Melanocyte of skin (primary cell): Measurements from ENCODE around the gene FUCA2. TPM values are rescaled to one million over a fixed set of nuclear protein-coding genes. Genes with fewer than 3 reads are reported as not detected.

ENCODE experiments used
- small RNA-seq, 2 donors: library from RNA; depleted of rRNA; stranded (forward); fragments of <200 nt; gene quantifications; one replicate each; pipeline ENCODE3, GENCODE V24; 2012
- total RNA-seq, 2 donors: library from RNA; depleted of rRNA; stranded (reverse); fragments of >200 nt; gene quantifications; 2 replicates each; pipeline ENCODE4 v1.2.3, GENCODE V29; 2012

FUCA2 gene, protein sequence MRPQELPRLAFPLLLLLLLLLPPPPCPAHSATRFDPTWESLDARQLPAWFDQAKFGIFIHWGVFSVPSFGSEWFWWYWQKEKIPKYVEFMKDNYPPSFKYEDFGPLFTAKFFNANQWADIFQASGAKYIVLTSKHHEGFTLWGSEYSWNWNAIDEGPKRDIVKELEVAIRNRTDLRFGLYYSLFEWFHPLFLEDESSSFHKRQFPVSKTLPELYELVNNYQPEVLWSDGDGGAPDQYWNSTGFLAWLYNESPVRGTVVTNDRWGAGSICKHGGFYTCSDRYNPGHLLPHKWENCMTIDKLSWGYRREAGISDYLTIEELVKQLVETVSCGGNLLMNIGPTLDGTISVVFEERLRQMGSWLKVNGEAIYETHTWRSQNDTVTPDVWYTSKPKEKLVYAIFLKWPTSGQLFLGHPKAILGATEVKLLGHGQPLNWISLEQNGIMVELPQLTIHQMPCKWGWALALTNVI
- total RNA-seq, result 10 to 100 TPM; 34.0 to 34.4 TPM

DNA sequence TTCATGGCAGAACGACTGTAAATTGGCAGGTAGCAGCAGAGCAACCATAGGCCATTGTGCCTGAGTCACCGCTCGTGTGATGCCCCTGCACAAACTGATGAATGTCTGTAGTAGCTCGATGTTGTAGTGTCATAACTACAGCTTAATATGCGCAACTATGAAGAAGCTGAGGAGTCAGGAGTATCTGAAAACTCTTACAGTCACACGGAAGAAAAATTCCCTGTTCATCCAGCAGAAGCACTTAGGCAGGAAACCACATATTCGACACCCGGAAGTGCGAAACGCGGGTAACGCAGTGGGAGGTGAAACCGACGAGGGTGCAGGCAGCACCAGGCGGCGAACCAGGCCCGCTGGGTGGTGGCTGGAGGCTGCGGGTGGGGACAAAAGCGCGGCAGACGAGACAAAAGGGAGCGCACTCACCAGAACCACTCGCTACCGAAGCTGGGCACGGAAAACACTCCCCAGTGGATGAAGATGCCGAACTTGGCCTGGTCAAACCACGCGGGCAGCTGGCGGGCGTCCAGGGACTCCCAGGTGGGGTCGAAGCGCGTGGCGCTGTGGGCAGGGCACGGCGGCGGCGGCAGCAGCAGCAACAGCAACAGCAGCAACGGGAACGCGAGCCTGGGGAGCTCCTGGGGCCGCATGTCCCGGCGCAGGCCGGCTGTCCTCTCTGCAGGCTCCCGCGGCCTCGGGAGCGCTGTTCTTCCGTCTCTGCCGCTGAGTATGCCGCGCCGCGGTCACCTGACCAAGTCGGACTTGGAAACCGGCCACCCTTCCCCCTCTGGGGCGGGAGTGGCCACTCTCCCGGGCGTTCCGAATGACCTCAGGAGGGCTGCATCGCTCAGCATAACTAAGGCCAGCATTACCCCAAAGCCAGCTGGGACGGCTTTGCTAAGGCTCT is at the start of gene FUCA2:
Gene FUCA2, minus strand, starts transcription at position 730 of the 901 bp plus-strand sequence. Its CDS starts 86 bp downstream, at position 644.

DNA sequence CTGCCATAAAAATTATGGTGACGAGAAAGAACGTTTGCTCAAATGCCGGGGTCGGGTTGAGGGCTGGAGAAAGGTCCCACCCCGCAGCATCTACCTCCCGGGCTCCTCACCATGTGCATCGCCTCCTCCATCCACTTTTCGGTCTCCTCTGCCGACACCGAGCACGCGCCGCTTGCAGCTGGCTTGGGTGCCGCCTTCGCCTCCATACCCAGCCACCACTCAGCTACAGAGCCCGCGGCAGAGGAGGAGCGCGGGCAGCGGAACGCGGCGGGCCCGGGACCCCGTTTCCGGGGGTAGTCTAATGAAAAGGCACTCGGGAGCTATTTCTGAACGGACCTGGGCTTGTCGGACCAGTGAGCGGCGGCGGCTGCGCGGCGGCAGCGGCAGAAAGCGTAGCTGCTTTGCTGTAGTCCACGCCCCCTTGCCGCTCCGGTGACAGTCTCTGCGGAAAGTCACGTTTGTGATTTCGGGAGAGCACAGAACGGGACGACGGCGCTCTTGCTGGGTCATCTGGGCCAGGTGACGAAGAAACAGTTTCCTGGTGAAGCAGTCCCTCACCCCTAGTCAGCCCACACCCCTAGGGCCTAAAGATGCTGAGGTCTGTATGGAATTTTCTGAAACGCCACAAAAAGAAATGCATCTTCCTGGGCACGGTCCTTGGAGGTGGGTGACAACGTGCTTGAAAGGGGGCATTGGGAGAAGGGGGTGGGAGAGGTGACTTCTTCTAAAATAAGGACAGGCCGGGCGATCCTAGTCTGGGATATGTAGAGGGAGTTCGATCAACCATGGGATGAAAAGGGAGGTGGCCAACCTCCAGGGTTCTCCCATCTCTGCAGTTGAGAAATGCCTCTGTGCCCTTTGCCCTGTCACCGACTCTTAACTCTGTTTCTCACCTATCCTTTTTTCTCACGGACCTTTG is 60.8 kb downstream of the FUCA2 start, which contains the start of the genes ADAT2 and PEX3:
Gene ADAT2, minus strand, starts transcription at position 243 of the 919 bp plus-strand sequence. Its CDS starts 37 bp downstream, at position 206.
Gene PEX3, plus strand, starts transcription at position 353 of the 919 bp plus-strand sequence. Its CDS starts 238 bp downstream, at position 591.

Small RNA genes within 50 kb of the gene (small RNA-seq; reads per million reads assigned to genes)
- gene RNA5SP221, result 0.51 to 1.0 reads per million in 2 donors

Other genes with a start within 250 kb of the FUCA2 start
- 1 to 10 TPM; 6.5 to 6.7 TPM for gene ADAT2, start 61.0 kb downstream of the FUCA2 start, total RNA-seq
- gene PEX3, start 60.9 kb downstream of the FUCA2 start, total RNA-seq, result 10 to 100 TPM; 18.2 to 26.3 TPM
- gene PHACTR2, start 166.2 kb upstream of the FUCA2 start, total RNA-seq, result 10 to 100 TPM; 19.6 to 24.1 TPM